Right renal pelvis (tissue), 4 donors: ENCODE data around the gene CYBA. TPM values are rescaled to one million over a fixed set of nuclear protein-coding genes. Genes with fewer than 3 reads are reported as not detected.

Experiments
- DNase-seq, 4 donors: peaks; one replicate each; pipeline ENCODE4 v3.0.0-alpha.2; 2013; ENCODE audit warnings: low read depth in 4 of 4, low spot score in 3 of 4, missing footprints in 1 of 4
- polyA plus RNA-seq, 4 donors: library from polyadenylated mRNA; unstranded; fragments of 120-200 nt; gene quantifications; one replicate each; pipeline ENCODE4 v1.2.1, GENCODE V29; 2013; ENCODE audit not compliant: insufficient read length in 4 of 4

CYBA gene
- polyA plus RNA-seq, 4 donors, result 102 to 202 (median 108) TPM

GRCh38 chr16:88595921-88596320 is 54.9 kb downstream of the CYBA start:
- DNase-seq, result no peak

- DNase-seq, result no peak
These were observed 55.8 kb downstream of the CYBA start for GRCh38 chr16:88595101-88595500.

GRCh38 chr16:88593910-88594309 is 56.9 kb downstream of the CYBA start:
- DNase-seq, result no peak

- DNase-seq, result no peak
These were observed 57.4 kb downstream of the CYBA start for GRCh38 chr16:88593489-88593888.

Other genes starting within 250 kb of the CYBA start
- gene ZFPM1, start 197.8 kb downstream of the CYBA start, polyA plus RNA-seq, result 1 to 10 TPM; 2.3 to 5.3 (median 3.2) TPM
- gene ZC3H18, start 80.7 kb downstream of the CYBA start, polyA plus RNA-seq, result 10 to 100 TPM; 32.6 to 42.2 (median 34.8) TPM
- gene IL17C, start 12.5 kb downstream of the CYBA start, polyA plus RNA-seq, result under 1 TPM in 1 of 4 donors, not detected in 3; 0.20 TPM
- gene MVD, start 12.0 kb upstream of the CYBA start, polyA plus RNA-seq, result 10 to 100 TPM; 25.4 to 40.6 (median 27.4) TPM
- gene SNAI3, start 35.5 kb upstream of the CYBA start, polyA plus RNA-seq, result under 1 TPM; 0.39 to 0.86 (median 0.60) TPM
- 10 to 100 TPM; 14.1 to 21.7 (median 19.9) TPM for gene RNF166, start 55.4 kb upstream of the CYBA start, polyA plus RNA-seq
- gene CTU2, start 55.5 kb upstream of the CYBA start, polyA plus RNA-seq, result 10 to 100 TPM; 10.3 to 17.9 (median 10.8) TPM
- 10 to 100 TPM; 25.6 to 55.5 (median 32.9) TPM for gene PIEZO1, start 134.2 kb upstream of the CYBA start, polyA plus RNA-seq
- 10 to 100 TPM; 14.4 to 21.9 (median 14.9) TPM for gene CDT1, start 152.7 kb upstream of the CYBA start, polyA plus RNA-seq
- 100 to 1,000 TPM in 1 of 4 donors, 10 to 100 TPM in 3; 80.7 to 126 (median 87.1) TPM for gene APRT, start 160.9 kb upstream of the CYBA start, polyA plus RNA-seq
- gene GALNS, start 205.9 kb upstream of the CYBA start, polyA plus RNA-seq, result 10 to 100 TPM; 21.3 to 23.4 (median 22.7) TPM
- 10 to 100 TPM; 73.2 to 90.6 (median 80.1) TPM for gene TRAPPC2L, start 206.1 kb upstream of the CYBA start, polyA plus RNA-seq
- under 1 TPM in 1 of 4 donors, not detected in 3; 0.09 TPM for gene PABPN1L, start 215.6 kb upstream of the CYBA start, polyA plus RNA-seq